OCI-LY3 (cell line): Measurements from ENCODE around the gene RNF40.

ENCODE experiments used
- CTCF ChIP-seq: fragments of 200-600, 300-600 bp; sonication (generic); IDR thresholded peaks from 2 replicates; pipeline ENCODE4 v1.5.1; 2014; ENCODE audit warnings: antibody characterized with exemption, low read length, low read depth
- EZH2phosphoT487 ChIP-seq: fragments of 200-600 bp; shearing (Covaris generic); IDR thresholded peaks from 2 replicates; pipeline ENCODE4 v1.6.1; 2018; ENCODE audit warnings: antibody characterized with exemption, mixed run types, low read depth

GRCh38 chr16:30787613-30788378 is 25.7 kb downstream of the RNF40 start:
- TF ChIP-seq CTCF, result no peak
- TF ChIP-seq EZH2phosphoT487, result no peak
